HepG2 (cell line): ENCODE data around the gene PEX14. TPM values are rescaled to one million over a fixed set of nuclear protein-coding genes. Genes with fewer than 3 reads are reported as not detected.

ENCODE experiments used
- ATAC-seq: fragments of 200-7000 bp; cut with Tn5 transposase; 3 replicates; pipeline ENCODE4 v1.9.1; 2020; ENCODE audit warnings: mild to moderate bottlenecking, moderate library complexity
- BruUV-seq: library from RNA; stranded (reverse); fragments of 400-500 nt; replicated peaks from 2 replicates; lab custom pipeline; 2021; lab: Mats Ljungman, UMichigan
- CTCF ChIA-PET: fragments of 300-600 bp; formaldehyde crosslinking; extraction: SDS; loops from one replicate; lab custom pipeline; 2021; ENCODE audit warnings: low total read pairs, inconsistent platforms, low intra/inter-chr PET ratio; lab: Yijun Ruan, JAX
- POLR2A ChIA-PET: fragments of 350-600 bp; sonication (Branson Sonifier 250); formaldehyde crosslinking; loops from one replicate; lab custom pipeline; 2020; ENCODE audit warnings: antibody characterized with exemption, inconsistent platforms; lab: Yijun Ruan, JAX
- DNase-seq: peaks from one replicate; pipeline ENCODE4 v3.0.0-alpha.2; 2015; ENCODE audit warnings: low spot score
- FAIRE-seq: peaks from 3 replicates; lab custom pipeline; 2011; peaks lifted over from hg19 to GRCh38; lab: Jason Lieb, UNC
- H2AFZ ChIP-seq: one replicate; pipeline ENCODE4 v1.6.1; 2011; ENCODE audit warnings: low read length, inconsistent platforms
- H3K27ac ChIP-seq: fragments of 300-600 bp; 3 replicates; pipeline ENCODE4 v1.8.0; 2011; ENCODE audit warnings: mixed run types, mild to moderate bottlenecking, mixed read lengths, low read length, inconsistent platforms; ENCODE audit not compliant: insufficient read depth; ENCODE audit errors: extremely low read length
- H3K27me3 ChIP-seq, 2 experiments: fragments of 200-600 bp in 1 of 2; 2 replicates in 1 of 2; 3 replicates in 1 of 2; pipeline versions ENCODE4 v1.6.0 to v1.8.0; 2011; ENCODE audit warnings: low read length in 2 of 2, mild to moderate bottlenecking in 2 of 2, moderate library complexity in 2 of 2, inconsistent platforms in 1 of 2; ENCODE audit not compliant: insufficient read depth in 2 of 2, control insufficient read depth in 1 of 2
- H3K36me3 ChIP-seq, 2 experiments: fragments of 200-600 bp in 1 of 2; replicated peaks in 1 of 2; 2 replicates in 1 of 2; 3 replicates in 1 of 2; pipeline versions ENCODE4 v1.5.1 to v1.8.0; 2011; ENCODE audit warnings: low read length in 2 of 2, inconsistent platforms in 1 of 2; ENCODE audit not compliant: insufficient read depth in 2 of 2, control insufficient read depth in 1 of 2
- H3K4me1 ChIP-seq: 2 replicates; pipeline ENCODE4 v1.5.1; 2012; ENCODE audit warnings: low read length, inconsistent platforms; ENCODE audit not compliant: insufficient read depth
- H3K4me2 ChIP-seq: 2 replicates; pipeline ENCODE4 v1.6.0; 2011; ENCODE audit warnings: low read depth, low read length, inconsistent platforms
- H3K4me3 ChIP-seq, 3 experiments: fragments of 200-600 bp in 1 of 3; sonication (generic), shearing (Covaris generic) in 1 of 3; replicated peaks in 1 of 3; 2 replicates each; pipeline ENCODE4 v1.5.1; 2011 to 2016; ENCODE audit warnings: low read length in 3 of 3, inconsistent platforms in 2 of 3, low read depth in 2 of 3, mild to moderate bottlenecking in 2 of 3, control low read depth in 1 of 3, mixed read lengths in 1 of 3; ENCODE audit not compliant: insufficient read depth in 1 of 3
- H3K79me2 ChIP-seq: one replicate; pipeline ENCODE4 v1.6.1; 2011; ENCODE audit warnings: low read length, inconsistent platforms; ENCODE audit not compliant: insufficient read depth
- H3K9ac ChIP-seq: 2 replicates; pipeline ENCODE4 v1.6.0; 2011; ENCODE audit warnings: mild to moderate bottlenecking, low read depth, low read length, inconsistent platforms; ENCODE audit not compliant: insufficient read depth
- H3K9me3 ChIP-seq: 2 replicates; pipeline ENCODE4 v1.5.1; 2012; ENCODE audit warnings: mild to moderate bottlenecking, low read length
- H4K20me1 ChIP-seq: 2 replicates; pipeline ENCODE4 v1.6.0; 2011; ENCODE audit warnings: inconsistent platforms, mild to moderate bottlenecking, low read length, moderate library complexity; ENCODE audit not compliant: insufficient read depth
- FOSL1 ChIP-seq: sonication (generic); formaldehyde crosslinking; IDR thresholded peaks from 2 replicates; pipeline ENCODE4 v1.9.0; 2021; ENCODE audit warnings: missing genetic modification reagents, borderline replicate concordance
- RFX5 ChIP-seq: IDR thresholded peaks from 2 replicates; pipeline ENCODE4 v1.6.1; 2011; ENCODE audit warnings: low read depth, low read length, improper control_type of control experiment
- ZNF280D ChIP-seq: sonication (generic); formaldehyde crosslinking; IDR thresholded peaks from 2 replicates; pipeline ENCODE4 v1.5.1; 2020; ENCODE audit warnings: mild to moderate bottlenecking, missing genetic modification reagents
- ZNF451 ChIP-seq: sonication (generic); formaldehyde crosslinking; IDR thresholded peaks from 2 replicates; pipeline ENCODE4 v1.5.0; 2020; ENCODE audit warnings: mild to moderate bottlenecking, missing genetic modification reagents
- ZNF709 ChIP-seq: sonication (generic); formaldehyde crosslinking; IDR thresholded peaks from 2 replicates; pipeline ENCODE4 v1.5.0; 2020; ENCODE audit warnings: mild to moderate bottlenecking, missing genetic modification reagents
- WGBS: methylation state at CpG from one replicate; pipeline ENCODE4 v1.1.6; 2017; ENCODE audit warnings: low lambda C conversion rate; 5-methylcytosine and 5-hydroxymethylcytosine counted together
- in situ Hi-C: cut with HindIII; loops from 2 replicates; pipeline ENCODE4 v1.10.0; 2017; ENCODE audit warnings: low pct_unique_long_range_greater_than_20kb; ENCODE audit not compliant: extremely low pct_ligation_motif_present
- intact Hi-C: fragments of 100-400 bp; cut with micrococcal nuclease; formaldehyde crosslinking; loops from one replicate; pipeline ENCODE4 v1.10.0; 2022; ENCODE audit not compliant: unreplicated experiment
- polyA plus RNA-seq, 8 experiments: library from polyadenylated mRNA; depleted of rRNA in 3 of 8; stranded (reverse) in 7 of 8; unstranded in 1 of 8; fragments of >200 nt; fragmentation: Illumina TruSeq in 4 of 8; extraction: Trizol in 4 of 8; gene quantifications; 2 replicates each; pipeline versions ENCODE4 v1.2.1 to v1.2.3, GENCODE V29; 2011 to 2016; ENCODE audit warnings: low read depth in 4 of 8, missing spikeins in 1 of 8, mixed read lengths in 1 of 8; ENCODE audit not compliant: insufficient read depth in 1 of 8
- total RNA-seq, 5 experiments: library from RNA; depleted of rRNA; stranded (reverse); fragments of >200 nt; fragmentation: Illumina TruSeq; extraction: Trizol; gene quantifications; 2 replicates each; pipeline ENCODE4 v1.2.3, GENCODE V29; 2016; ENCODE audit warnings: low read depth in 1 of 5
- TF ChIP-seq, protein P1 (sequence below): sonication (generic); formaldehyde crosslinking; IDR thresholded peaks from 2 replicates; pipeline ENCODE4 v1.4.0; 2020; ENCODE audit warnings: low read depth, missing genetic modification reagents

The PEX14 gene
- total and polyA plus RNA-seq, 2 of the 13 experiments (the other 11 are each of a cell fraction or from before 2014, with no cell fraction given), result 6.5 to 9.9 TPM

- TF ChIP-seq, protein P1, sequence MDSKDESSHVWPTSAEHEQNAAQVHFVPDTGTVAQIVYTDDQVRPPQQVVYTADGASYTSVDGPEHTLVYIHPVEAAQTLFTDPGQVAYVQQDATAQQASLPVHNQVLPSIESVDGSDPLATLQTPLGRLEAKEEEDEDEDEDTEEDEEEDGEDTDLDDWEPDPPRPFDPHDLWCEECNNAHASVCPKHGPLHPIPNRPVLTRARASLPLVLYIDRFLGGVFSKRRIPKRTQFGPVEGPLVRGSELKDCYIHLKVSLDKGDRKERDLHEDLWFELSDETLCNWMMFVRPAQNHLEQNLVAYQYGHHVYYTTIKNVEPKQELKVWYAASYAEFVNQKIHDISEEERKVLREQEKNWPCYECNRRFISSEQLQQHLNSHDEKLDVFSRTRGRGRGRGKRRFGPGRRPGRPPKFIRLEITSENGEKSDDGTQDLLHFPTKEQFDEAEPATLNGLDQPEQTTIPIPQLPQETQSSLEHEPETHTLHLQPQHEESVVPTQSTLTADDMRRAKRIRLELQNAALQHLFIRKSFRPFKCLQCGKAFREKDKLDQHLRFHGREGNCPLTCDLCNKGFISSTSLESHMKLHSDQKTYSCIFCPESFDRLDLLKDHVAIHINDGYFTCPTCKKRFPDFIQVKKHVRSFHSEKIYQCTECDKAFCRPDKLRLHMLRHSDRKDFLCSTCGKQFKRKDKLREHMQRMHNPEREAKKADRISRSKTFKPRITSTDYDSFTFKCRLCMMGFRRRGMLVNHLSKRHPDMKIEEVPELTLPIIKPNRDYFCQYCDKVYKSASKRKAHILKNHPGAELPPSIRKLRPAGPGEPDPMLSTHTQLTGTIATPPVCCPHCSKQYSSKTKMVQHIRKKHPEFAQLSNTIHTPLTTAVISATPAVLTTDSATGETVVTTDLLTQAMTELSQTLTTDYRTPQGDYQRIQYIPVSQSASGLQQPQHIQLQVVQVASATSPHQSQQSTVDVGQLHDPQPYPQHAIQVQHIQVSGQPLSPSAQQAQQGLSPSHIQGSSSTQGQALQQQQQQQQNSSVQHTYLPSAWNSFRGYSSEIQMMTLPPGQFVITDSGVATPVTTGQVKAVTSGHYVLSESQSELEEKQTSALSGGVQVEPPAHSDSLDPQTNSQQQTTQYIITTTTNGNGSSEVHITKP (CRISPR knock-in tag), result no peak
- TF ChIP-seq, all 625 proteins: peak for 0
Measured at GRCh38 chr1:10522322-10522860, 47.6 kb downstream of the PEX14 start (continued).

- no peak overlapping the region for H3K4me2 ChIP-seq
- H2AFZ ChIP-seq, result no peak overlapping the region
- H3K4me1 ChIP-seq, result peaks cover 39% of the 10 kb centered on the region
- H3K36me3 ChIP-seq, result no peaks in the 10 kb centered on the region
- H3K4me3 ChIP-seq, result no peak overlapping the region
- ChIA-PET POLR2A (no interaction called here), CTCF (no interaction called here)
- peaks cover 10% of the 10 kb centered on the region for H3K79me2 ChIP-seq
- no peak for ATAC-seq
- intact Hi-C loops, result no loop called here
- 98% methylated on average over 5 of the region's 5 CpGs for WGBS
- no peak overlapping the region for H3K27ac ChIP-seq
- FAIRE-seq, result no peak
- no peaks in the 10 kb centered on the region; the same call in 1 of the 2 replicates for H4K20me1 ChIP-seq
- BruUV-seq, result no TSS peak
- no peak overlapping the region for H3K9ac ChIP-seq
- in situ Hi-C loops, result no loop called here
- H3K27me3 ChIP-seq, result no peaks in the 10 kb centered on the region
- no peaks in the 10 kb centered on the region for H3K9me3 ChIP-seq
- TF ChIP-seq RFX5 (no peak), ZNF709 (CRISPR knock-in tag) (no peak), FOSL1 (no peak), ZNF451 (CRISPR knock-in tag) (no peak), ZNF280D (CRISPR knock-in tag) (no peak)
- no peak for DNase-seq
Measured at GRCh38 chr1:10525208-10525607, 50.5 kb downstream of the PEX14 start.
